HG02763 (cell line): ENCODE results near the gene GNPTG.

Experiments
- ATAC-seq: cut with Tn5 transposase; IDR thresholded peaks from one replicate; pipeline ENCODE4 v1.9.1; 2021; ENCODE audit warnings: mild to moderate bottlenecking, moderate library complexity; ENCODE audit not compliant: unreplicated experiment

Gene GNPTG

GRCh38 chr16:1392826-1393225 lies 41.1 kb downstream of the GNPTG start:
- ATAC-seq: no peak

GRCh38 chr16:1393613-1394176 lies 42.0 kb downstream of the GNPTG start:
- no peak for ATAC-seq

GRCh38 chr16:1394367-1394951 lies 42.7 kb downstream of the GNPTG start:
- no peak for ATAC-seq

- ATAC-seq: no peak
These were observed 43.8 kb downstream of the GNPTG start for GRCh38 chr16:1395444-1396031.

- no peak for ATAC-seq
These were observed 46.0 kb downstream of the GNPTG start for GRCh38 chr16:1397779-1398178.

GRCh38 chr16:1398351-1398750 lies 46.6 kb downstream of the GNPTG start:
- no peak for ATAC-seq

- no peak for ATAC-seq
These were observed 47.3 kb downstream of the GNPTG start for GRCh38 chr16:1398826-1399581.

- ATAC-seq: no peak
These were observed 49.5 kb downstream of the GNPTG start for GRCh38 chr16:1401061-1401757.

GRCh38 chr16:1401758-1402154 lies 50.0 kb downstream of the GNPTG start:
- no peak for ATAC-seq

- no peak for ATAC-seq
These were observed 51.3 kb downstream of the GNPTG start for GRCh38 chr16:1403036-1403435.

- no peak for ATAC-seq
These were observed 52.0 kb downstream of the GNPTG start for GRCh38 chr16:1403733-1404132.

GRCh38 chr16:1407753-1408152 lies 56.0 kb downstream of the GNPTG start:
- ATAC-seq: no peak

- peak; percentile 67 for ATAC-seq
These were observed 56.6 kb downstream of the GNPTG start for GRCh38 chr16:1408171-1408837.

- no peak for ATAC-seq
These were observed 61.1 kb downstream of the GNPTG start for GRCh38 chr16:1412847-1413246.
